Muscle layer of duodenum (tissue), 2 donors: ENCODE results near the gene MAPRE3.

ENCODE experiments used
- H3K27ac ChIP-seq: one replicate; pipeline ENCODE4 v1.7.0; 2013; ENCODE audit warnings: mild to moderate bottlenecking, low read length
- H3K27me3 ChIP-seq: one replicate; pipeline ENCODE4 v1.7.0; 2013; ENCODE audit warnings: low read depth, mild to moderate bottlenecking, control low read depth, low read length
- H3K36me3 ChIP-seq, 2 donors: one replicate each; pipeline ENCODE4 v1.7.0; 2013; ENCODE audit warnings: low read length in 2 of 2, control low read depth in 1 of 2, mild to moderate bottlenecking in 1 of 2; ENCODE audit not compliant: insufficient read depth in 2 of 2, control insufficient read depth in 1 of 2
- H3K4me1 ChIP-seq, 2 donors: one replicate each; pipeline ENCODE4 v1.7.0; 2013; ENCODE audit warnings: low read length in 2 of 2, mild to moderate bottlenecking in 2 of 2, control low read depth in 1 of 2, moderate library complexity in 1 of 2; ENCODE audit not compliant: insufficient read depth in 2 of 2, control insufficient read depth in 1 of 2
- H3K4me3 ChIP-seq, 2 donors: one replicate each; pipeline ENCODE4 v1.7.0; 2013; ENCODE audit warnings: low read length in 2 of 2, low read depth in 1 of 2, mild to moderate bottlenecking in 1 of 2
- H3K9me3 ChIP-seq, 2 donors: one replicate each; pipeline ENCODE4 v1.7.0; 2013; ENCODE audit warnings: low read length in 2 of 2, control low read depth in 1 of 2, mild to moderate bottlenecking in 1 of 2; ENCODE audit not compliant: control insufficient read depth in 1 of 2
- donor health status: healthy.

The MAPRE3 gene

DNA sequence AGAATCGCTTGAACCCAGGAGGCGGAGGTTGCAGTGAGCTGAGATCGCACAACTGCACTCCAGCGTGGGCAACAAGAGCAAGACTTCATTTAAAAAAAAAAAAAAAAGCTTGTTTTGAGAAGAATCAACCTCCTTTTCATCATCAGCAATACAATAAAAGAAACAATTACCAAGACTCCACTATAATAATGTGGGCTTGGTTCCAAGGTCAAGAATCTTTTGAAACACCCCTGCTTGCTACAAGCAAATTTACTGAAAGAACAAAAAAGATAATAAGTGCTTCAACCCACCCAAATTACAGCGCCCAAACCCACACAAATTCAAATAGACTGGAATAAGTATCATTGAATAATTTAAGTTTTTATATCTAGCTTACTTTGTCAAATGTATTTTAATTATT, 33.6 kb upstream of the MAPRE3 start:
- Histone ChIP-seq H3K4me1 (no peaks in the 10 kb centered on the region), H3K27me3 (no peaks in the 10 kb centered on the region), H3K4me3 (no peak overlapping the region), H3K36me3 (no peaks in the 10 kb centered on the region), H3K9me3 (no peaks in the 10 kb centered on the region), H3K27ac (no peak overlapping the region)

GRCh38 chr2:26938399-26939118, 31.9 kb upstream of the MAPRE3 start:
- Histone ChIP-seq H3K4me1 (no peaks in the 10 kb centered on the region), H3K27ac (no peak overlapping the region), H3K36me3 (no peaks in the 10 kb centered on the region), H3K4me3 (no peak overlapping the region), H3K9me3 (no peaks in the 10 kb centered on the region), H3K27me3 (peaks cover 5% of the 10 kb centered on the region)

DNA sequence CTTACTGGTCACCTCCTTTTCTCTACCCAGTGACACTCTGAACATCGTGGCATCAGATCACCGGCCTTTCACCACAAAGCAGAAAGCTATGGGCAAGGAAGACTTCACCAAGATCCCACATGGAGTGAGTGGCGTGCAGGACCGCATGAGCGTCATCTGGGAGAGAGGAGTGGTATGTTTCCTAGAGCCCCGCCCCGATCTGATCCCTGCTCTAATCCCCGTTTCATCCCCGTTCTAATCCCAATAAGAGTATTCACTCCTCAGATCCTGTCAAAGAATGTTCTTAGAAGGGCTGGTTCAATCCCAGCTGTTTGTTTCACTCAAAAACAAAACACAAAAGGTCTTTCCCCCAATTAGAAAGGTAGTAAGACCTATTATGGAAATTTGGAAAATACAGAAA, 30.4 kb upstream of the MAPRE3 start:
- no peaks in the 10 kb centered on the region for H3K4me1 ChIP-seq
- no peaks in the 10 kb centered on the region for H3K9me3 ChIP-seq
- H3K27me3 ChIP-seq: peaks cover 5% of the 10 kb centered on the region
- no peaks in the 10 kb centered on the region for H3K36me3 ChIP-seq
- H3K4me3 ChIP-seq: no peak overlapping the region
- H3K27ac ChIP-seq: no peak overlapping the region

DNA sequence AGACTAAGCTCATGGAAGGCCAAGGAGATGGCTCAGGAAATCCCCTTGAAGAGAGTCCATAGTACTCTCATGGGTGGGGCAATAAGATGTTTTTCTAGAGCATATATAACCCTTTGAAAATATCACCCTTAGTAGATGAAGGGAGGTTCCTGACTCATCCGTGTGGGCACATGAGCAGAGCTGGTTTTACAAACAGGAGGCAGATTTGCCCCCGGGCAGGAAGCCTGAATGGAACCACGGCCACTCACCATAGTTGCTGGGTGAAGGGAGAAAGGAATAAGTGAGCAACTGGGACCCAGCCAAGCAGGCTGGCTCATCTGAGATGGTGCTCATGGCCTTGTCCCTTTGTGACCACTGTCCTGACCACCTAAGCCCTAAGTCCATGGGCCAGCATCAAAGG, 29.0 kb upstream of the MAPRE3 start:
- peaks cover 5% of the 10 kb centered on the region for H3K27me3 ChIP-seq

DNA sequence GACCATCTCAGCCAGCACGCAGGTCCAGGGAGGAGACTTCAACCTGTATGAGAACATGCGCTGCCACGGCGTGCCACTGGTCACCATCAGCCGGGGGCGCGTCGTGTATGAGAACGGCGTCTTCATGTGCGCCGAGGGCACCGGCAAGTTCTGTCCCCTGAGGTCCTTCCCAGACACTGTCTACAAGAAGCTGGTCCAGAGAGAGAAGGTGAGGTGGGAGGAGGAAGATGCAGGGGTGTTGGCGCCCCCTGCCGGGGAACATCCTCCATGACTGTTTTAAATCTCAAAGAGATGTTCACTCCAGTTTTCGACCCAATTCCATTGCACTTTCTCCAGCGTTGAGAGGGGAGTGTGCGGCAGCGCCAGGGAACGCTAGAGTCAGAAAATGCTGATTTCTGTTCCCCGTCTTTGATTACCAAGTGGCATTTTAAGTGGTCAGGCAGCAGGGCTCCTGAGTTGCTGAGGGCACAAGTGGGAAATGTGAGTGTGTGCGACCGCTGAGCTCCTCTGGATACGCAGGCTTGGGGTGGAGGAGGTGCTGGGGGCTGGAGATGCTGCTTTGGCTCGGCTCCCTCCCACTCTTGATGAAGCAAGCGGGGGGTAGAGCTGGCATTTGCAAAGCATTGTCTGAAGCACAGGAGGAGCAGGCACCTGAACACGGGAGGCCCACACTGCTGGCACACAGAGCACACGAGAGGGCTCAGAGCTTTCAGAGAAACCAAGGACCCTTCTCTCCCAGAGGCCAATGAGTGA, 27.7 kb upstream of the MAPRE3 start:
- Histone ChIP-seq H3K36me3 (no peaks in the 10 kb centered on the region), H3K4me3 (no peak overlapping the region), H3K4me1 (peaks cover 0 to 5% of the 10 kb centered on the region in 2 donors), H3K27ac (no peak overlapping the region), H3K27me3 (peaks cover 5% of the 10 kb centered on the region), H3K9me3 (no peaks in the 10 kb centered on the region)

More for the DNA sequence above, 29.0 kb upstream of the MAPRE3 start:
- Histone ChIP-seq H3K9me3 (no peaks in the 10 kb centered on the region), H3K27ac (no peak overlapping the region), H3K4me3 (no peak overlapping the region), H3K4me1 (no peaks in the 10 kb centered on the region), H3K36me3 (no peaks in the 10 kb centered on the region)

DNA sequence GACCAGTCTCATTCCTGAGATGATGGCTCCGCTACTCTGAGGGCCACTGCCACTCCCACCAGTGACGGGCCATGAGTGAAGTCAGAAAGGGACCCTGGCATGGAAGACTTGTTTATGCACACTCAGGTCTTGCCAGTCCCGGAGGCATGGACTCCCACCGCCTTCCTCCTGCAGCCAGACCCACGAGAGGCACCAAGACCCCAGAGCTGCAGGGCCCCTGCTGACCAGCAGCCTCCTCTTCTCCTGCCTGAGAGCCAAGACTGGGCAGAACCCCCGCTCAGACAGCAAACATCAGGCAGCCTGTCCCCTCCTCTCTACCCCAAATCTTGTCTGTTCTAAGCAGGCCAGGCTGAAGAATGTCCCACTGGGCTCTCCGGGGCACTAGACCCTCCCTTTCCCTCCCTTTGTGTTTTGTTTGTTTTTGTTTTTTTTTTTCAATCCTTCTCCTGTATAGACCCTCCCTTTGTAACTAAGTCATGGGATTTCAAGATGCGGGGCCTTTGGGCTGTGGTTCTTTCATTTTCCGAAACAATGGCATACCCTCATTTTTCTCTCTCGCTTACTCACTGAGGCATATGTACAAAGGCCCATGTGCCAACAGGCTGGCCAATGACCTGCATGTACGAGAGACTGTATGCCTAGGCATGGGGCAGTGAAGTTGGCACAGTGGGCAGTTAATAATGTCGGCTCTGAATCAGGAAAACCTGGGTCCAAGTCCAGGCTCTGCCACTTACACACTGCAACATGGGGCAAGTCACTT, 24.3 kb upstream of the MAPRE3 start:
- peaks cover 0 to 5% of the 10 kb centered on the region in 2 donors for H3K4me1 ChIP-seq
- peaks cover 5% of the 10 kb centered on the region for H3K27me3 ChIP-seq
- no peak overlapping the region for H3K27ac ChIP-seq
- no peak overlapping the region for H3K4me3 ChIP-seq
- H3K9me3 ChIP-seq: no peaks in the 10 kb centered on the region
- H3K36me3 ChIP-seq: no peaks in the 10 kb centered on the region

DNA sequence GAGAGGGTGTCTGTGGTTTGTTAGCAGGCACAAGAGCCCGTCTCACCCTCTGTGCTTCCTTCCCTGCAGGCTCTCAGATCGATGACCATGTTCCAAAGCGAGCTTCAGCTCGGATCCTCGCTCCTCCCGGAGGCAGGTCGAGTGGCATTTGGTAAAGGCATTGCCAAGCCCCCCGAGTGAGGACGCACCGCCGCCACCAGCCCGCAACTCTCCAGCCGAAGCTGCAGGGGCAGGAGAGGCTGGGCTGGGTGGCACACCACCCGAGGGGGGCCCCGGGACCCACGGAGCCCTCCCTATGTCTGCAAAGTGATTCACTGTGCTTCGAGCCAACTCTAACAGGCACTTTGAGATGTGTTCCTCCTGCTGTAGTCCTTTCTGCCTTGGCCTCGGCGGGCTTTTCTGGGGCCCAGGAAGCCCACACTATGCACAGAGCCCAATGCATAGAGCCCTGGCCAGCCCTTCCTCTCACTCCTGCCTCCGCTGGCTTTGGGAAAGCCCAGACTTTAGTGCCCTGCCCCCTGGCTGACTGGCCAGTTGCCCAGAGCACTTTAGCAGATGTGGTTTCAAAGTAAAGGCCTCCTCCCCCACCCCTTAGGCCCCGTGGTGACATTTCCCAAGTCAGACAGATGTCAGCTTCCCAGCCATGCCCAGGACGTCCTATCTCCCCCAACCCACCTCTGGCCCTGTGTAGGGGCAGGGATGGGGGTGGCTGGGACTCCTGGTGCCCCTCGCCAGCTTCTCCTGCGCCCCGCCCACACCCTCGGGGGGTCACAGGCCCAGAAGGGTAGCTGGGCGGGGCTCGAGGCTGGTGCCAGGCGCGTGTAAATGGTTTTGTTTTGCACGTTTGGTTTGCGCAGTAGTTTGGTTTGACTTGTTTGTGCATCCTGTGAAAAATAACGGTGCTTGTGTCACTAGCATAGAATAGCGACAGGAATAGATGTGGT, 23.3 kb upstream of the MAPRE3 start:
- Histone ChIP-seq H3K27ac (no peak overlapping the region), H3K36me3 (no peaks in the 10 kb centered on the region), H3K4me3 (no peak overlapping the region), H3K27me3 (peaks cover 5% of the 10 kb centered on the region), H3K4me1 (peaks cover 0 to 5% of the 10 kb centered on the region in 2 donors), H3K9me3 (no peaks in the 10 kb centered on the region)

- Histone ChIP-seq H3K9me3 (no peaks in the 10 kb centered on the region), H3K27ac (no peak overlapping the region), H3K4me3 (no peak overlapping the region), H3K36me3 (no peaks in the 10 kb centered on the region), H3K4me1 (peaks cover 0 to 5% of the 10 kb centered on the region in 2 donors), H3K27me3 (no peaks in the 10 kb centered on the region)
Observed at GRCh38 chr2:26948800-26949199, 21.6 kb upstream of the MAPRE3 start.

GRCh38 chr2:26950246-26950645, 20.2 kb upstream of the MAPRE3 start:
- H3K4me1 ChIP-seq: peaks cover 0 to 5% of the 10 kb centered on the region in 2 donors
- no peak overlapping the region for H3K4me3 ChIP-seq
- no peak overlapping the region for H3K27ac ChIP-seq
- no peaks in the 10 kb centered on the region for H3K27me3 ChIP-seq
- no peaks in the 10 kb centered on the region for H3K9me3 ChIP-seq
- no peaks in the 10 kb centered on the region for H3K36me3 ChIP-seq

GRCh38 chr2:26951236-26951635, 19.2 kb upstream of the MAPRE3 start:
- Histone ChIP-seq H3K4me1 (peaks cover 0 to 5% of the 10 kb centered on the region in 2 donors), H3K27ac (no peak overlapping the region), H3K4me3 (no peak overlapping the region), H3K27me3 (no peaks in the 10 kb centered on the region), H3K9me3 (no peaks in the 10 kb centered on the region), H3K36me3 (no peaks in the 10 kb centered on the region)
